K562 treated with DMSO at 1 percent for 48 hours (cell line): ENCODE results near the gene FAM168A. TPM values are rescaled to one million over a fixed set of nuclear protein-coding genes. Genes with fewer than 3 reads are reported as not detected.

ENCODE experiments used
- total RNA-seq: library from RNA; unstranded; fragments of 300-600 nt; gene quantifications from 2 replicates; pipeline ENCODE4 v1.2.3, GENCODE V29; 2022; ENCODE audit warnings: low replicate concordance; ENCODE audit errors: extremely low read depth

FAM168A gene
- total RNA-seq = not detected in 2 replicates

GRCh38 chr11:73597956-73598718 is at the start of gene FAM168A:
TSS of gene FAM168A (minus strand) at chr11:73598112. CDS start at chr11:73468474, 129,638 bp downstream.

GRCh38 chr11:73645972-73646631 is 48.2 kb upstream of the FAM168A start, which contains the start of gene PLEKHB1:
TSS of gene PLEKHB1 (plus strand) at chr11:73646581. CDS start at chr11:73646609, 28 bp downstream.

GRCh38 chr11:73376160-73376802 is 221.6 kb downstream of the FAM168A start, which contains the start of gene RELT:
TSS of gene RELT (plus strand) at chr11:73376399. CDS start at chr11:73389137, 12,738 bp downstream.

Other genes starting within 250 kb of the FAM168A start
- gene RELT, start 221.7 kb downstream of the FAM168A start, total RNA-seq = not detected in 2 replicates
- gene PLEKHB1, start 48.5 kb upstream of the FAM168A start, total RNA-seq = not detected in 2 replicates
- gene RAB6A, start 163.0 kb upstream of the FAM168A start, total RNA-seq = not detected in 2 replicates
- gene MRPL48, start 189.8 kb upstream of the FAM168A start, total RNA-seq = not detected in 2 replicates